Gastroesophageal sphincter (tissue), 3 donors: Measurements from ENCODE around the gene EHD1.

Source experiments
- CTCF ChIP-seq, 4 experiments: fragments of 200-600 bp in 2 of 4; fragments of 450-650 bp in 2 of 4; sonication (generic) in 1 of 4; IDR thresholded peaks; one replicate each; pipeline ENCODE4 v1.5.1; 2017 to 2019; ENCODE audit warnings: antibody characterized with exemption in 4 of 4, mild to moderate bottlenecking in 2 of 4, moderate library complexity in 2 of 4
- EP300 ChIP-seq: sonication (generic); formaldehyde crosslinking; IDR thresholded peaks from one replicate; pipeline ENCODE4 v1.6.1; 2017; ENCODE audit warnings: antibody characterized with exemption, mild to moderate bottlenecking
- POLR2A ChIP-seq, 2 donors: fragments of 450-650 bp; IDR thresholded peaks; one replicate each; pipeline ENCODE4 v1.6.1; 2017; ENCODE audit warnings: antibody characterized with exemption in 2 of 2, mild to moderate bottlenecking in 2 of 2, moderate library complexity in 1 of 2
- POLR2AphosphoS5 ChIP-seq: sonication (generic); formaldehyde crosslinking; IDR thresholded peaks from one replicate; pipeline ENCODE4 v1.6.1; 2017; ENCODE audit warnings: antibody characterized with exemption

GRCh38 chr11:64882243-64882642 lies 3.8 kb upstream of the EHD1 start:
- no peak for TF ChIP-seq POLR2A (IDR thresholded peaks at IDR 0.05)
- no peak for TF ChIP-seq CTCF (IDR thresholded peaks at IDR 0.05)
- no peak for TF ChIP-seq POLR2AphosphoS5
- no peak for TF ChIP-seq EP300
